ENCODE results near the gene NEK1. TPM values are rescaled to one million over a fixed set of nuclear protein-coding genes. Genes with fewer than 3 reads are reported as not detected.

NEK1 gene
- total RNA-seq, 1 experiment from 2014 or later, result 12.3 TPM

GRCh38 chr4:169650227-169650936, 38.0 kb upstream of the NEK1 start:
- Histone ChIP-seq H3K9me3 (ENCODE audit: control insufficient read depth, low read depth, low read length) (no peaks in the 10 kb centered on the region), H3K27ac (ENCODE audit: insufficient read length, low read depth, low read length) (no peak overlapping the region), H2BK20ac (ENCODE audit: low read depth, low read length, poor library complexity, severe bottlenecking) (no peak overlapping the region), H3T11ph (ENCODE audit: low read length) (no peak overlapping the region), H2BK15ac (ENCODE audit: low read depth, low read length) (no peak overlapping the region), H2AFZ (ENCODE audit: low read length) (no peak overlapping the region), H2BK120ac (ENCODE audit: low read depth, low read length, poor library complexity, severe bottlenecking) (no peak overlapping the region), H3K4me2 (ENCODE audit: insufficient read depth, insufficient read length, low read length) (no peak overlapping the region), H4K20me1 (ENCODE audit: control insufficient read depth, insufficient read depth, insufficient read length) (no peaks in the 10 kb centered on the region), H2BK5ac (ENCODE audit: insufficient read length, low read length) (no peak overlapping the region), H4K91ac (ENCODE audit: insufficient read length, low read depth, low read length) (no peak overlapping the region), H3K14ac (ENCODE audit: insufficient read depth, low read length) (no peak overlapping the region), H3K18ac (ENCODE audit: insufficient read length, low read depth, low read length) (no peak overlapping the region), H2BK12ac (ENCODE audit: insufficient read length, low read depth, low read length) (no peak overlapping the region), H3K79me1 (ENCODE audit: insufficient read depth, low read depth, low read length, poor library complexity, severe bottlenecking) (no peaks in the 10 kb centered on the region), H3K4me1 (ENCODE audit: insufficient read depth, low read length) (no peaks in the 10 kb centered on the region), H4K5ac (ENCODE audit: insufficient read length, low read depth, low read length) (no peak overlapping the region), H3K23ac (ENCODE audit: insufficient read length, low read depth, low read length) (no peak overlapping the region), H2AK5ac (ENCODE audit: insufficient read length, low read length) (no peak overlapping the region), H3K23me2 (ENCODE audit: insufficient read length, low read depth, low read length, poor library complexity, severe bottlenecking) (no peaks in the 10 kb centered on the region), H3K56ac (ENCODE audit: insufficient read length, low read depth, low read length) (no peak overlapping the region), H3K9ac (ENCODE audit: extremely low read depth, insufficient read length, low read length) (no peak overlapping the region), H4K8ac (replicated peaks; ENCODE audit: insufficient read length, low read depth, low read length) (no peak overlapping the region), H3K27me3 (ENCODE audit: insufficient read depth, low read length) (no peaks in the 10 kb centered on the region), H3K4ac (ENCODE audit: low read depth, low read length) (no peak overlapping the region), H3K79me2 (ENCODE audit: insufficient read depth, low read length) (no peaks in the 10 kb centered on the region)
- no peak for DNase-seq
- Mint-ChIP-seq H3K36me3 (ENCODE audit: insufficient read depth in 1 of 3, low read depth in 3 of 3) (peaks cover 0 to 8% (median 1%) of the 10 kb centered on the region in 3 experiments; a peak in 4 of 7 replicates), H3K9me3 (no peaks in the 10 kb centered on the region), H3K4me1 (no peaks in the 10 kb centered on the region), H3K27ac (no peak overlapping the region), H3K4me3 (no peak overlapping the region), H3K27me3 (ENCODE audit: low read depth) (no peaks in the 10 kb centered on the region)
- WGBS (ENCODE audit: extremely low coverage, insufficient read length, low lambda C conversion rate), result no CpG with 5 or more reads among the region's 3 CpGs
- no peak for TF ChIP-seq CTCF (conservative IDR thresholded peaks at IDR 0.05)

Data from H9 (cell line).